Lung (tissue), 12 donors: Measurements from ENCODE around the gene CLIC5. TPM values are rescaled to one million over a fixed set of nuclear protein-coding genes. Genes with fewer than 3 reads are reported as not detected.

Experiments used
- ATAC-seq: fragments of 200-7000 bp; cut with Tn5 transposase; one replicate; pipeline ENCODE4 v1.9.1; 2020; ENCODE audit warnings: moderate number of reproducible peaks; ENCODE audit not compliant: insufficient read depth, low FRiP score
- DNase-seq, 3 donors: peaks; one replicate each; pipeline ENCODE4 v3.0.0-alpha.2; 2013 to 2017
- H3K27ac ChIP-seq, 2 donors: one replicate each; pipeline ENCODE4 v1.5.1; 2013; ENCODE audit warnings: mild to moderate bottlenecking in 2 of 2, moderate library complexity in 2 of 2, control low read depth in 1 of 2, inconsistent platforms in 1 of 2, low read depth in 1 of 2, low read length in 1 of 2
- H3K27me3 ChIP-seq, 3 donors: one replicate each; pipeline ENCODE4 v1.5.1; 2013; ENCODE audit warnings: low read length in 2 of 3; ENCODE audit not compliant: control insufficient read depth in 3 of 3, insufficient read depth in 3 of 3
- H3K36me3 ChIP-seq, 4 donors: one replicate each; pipeline ENCODE4 v1.5.1; 2013; ENCODE audit warnings: low read length in 4 of 4, mild to moderate bottlenecking in 1 of 4, moderate library complexity in 1 of 4; ENCODE audit not compliant: control insufficient read depth in 4 of 4, insufficient read depth in 4 of 4
- H3K4me1 ChIP-seq, 5 donors: one replicate each; pipeline ENCODE4 v1.5.1; 2013; ENCODE audit warnings: low read length in 5 of 5, mild to moderate bottlenecking in 2 of 5, moderate library complexity in 1 of 5; ENCODE audit not compliant: control insufficient read depth in 5 of 5, insufficient read depth in 5 of 5
- H3K4me3 ChIP-seq: one replicate; pipeline ENCODE4 v1.5.1; 2013; ENCODE audit warnings: mild to moderate bottlenecking, control low read depth, moderate library complexity
- H3K9ac ChIP-seq, 2 donors: one replicate each; pipeline ENCODE4 v1.5.1; 2013; ENCODE audit warnings: low read length in 2 of 2, control low read depth in 1 of 2; ENCODE audit not compliant: insufficient read depth in 1 of 2
- H3K9me3 ChIP-seq, 4 donors: one replicate each; pipeline ENCODE4 v1.5.1; 2013; ENCODE audit warnings: low read length in 3 of 4, mild to moderate bottlenecking in 1 of 4, moderate library complexity in 1 of 4; ENCODE audit not compliant: control insufficient read depth in 4 of 4, insufficient read depth in 3 of 4
- WGBS, 2 donors: extraction: QIAGEN DNeasy Blood & Tissue Kit; methylation state at CpG; one replicate each; pipeline ENCODE4 v1.1.7; 2013; 5-methylcytosine and 5-hydroxymethylcytosine counted together
- polyA plus RNA-seq, 2 donors: library from polyadenylated mRNA; stranded (reverse); fragments of 200-250 nt; gene quantifications; one replicate each; pipeline ENCODE4 v1.2.1, GENCODE V29; 2013
- total RNA-seq, 2 donors: library from RNA; depleted of rRNA in 1 of 2; stranded (reverse); fragments of >200 nt in 1 of 2; gene quantifications; one replicate each; pipeline ENCODE4 v1.2.1, GENCODE V29; 2014 to 2021
- TF ChIP-seq, protein P1 (sequence below): IDR thresholded peaks from 2 replicates; pipeline ENCODE4 v1.5.1; 2012; ENCODE audit warnings: mild to moderate bottlenecking; ENCODE audit errors: control extremely low read depth, extremely low read depth
- donor health status: control.
- donor health status: control.
- donor health status: Bipolar disorder and iron deficiency.
- donor health status: healthy.
- donor health status: DM: yes; HTN: yes; CAD: no.

The CLIC5 gene
- total and polyA plus RNA-seq, 4 donors, result 14.8 to 92.3 (median 40.7) TPM

DNA sequence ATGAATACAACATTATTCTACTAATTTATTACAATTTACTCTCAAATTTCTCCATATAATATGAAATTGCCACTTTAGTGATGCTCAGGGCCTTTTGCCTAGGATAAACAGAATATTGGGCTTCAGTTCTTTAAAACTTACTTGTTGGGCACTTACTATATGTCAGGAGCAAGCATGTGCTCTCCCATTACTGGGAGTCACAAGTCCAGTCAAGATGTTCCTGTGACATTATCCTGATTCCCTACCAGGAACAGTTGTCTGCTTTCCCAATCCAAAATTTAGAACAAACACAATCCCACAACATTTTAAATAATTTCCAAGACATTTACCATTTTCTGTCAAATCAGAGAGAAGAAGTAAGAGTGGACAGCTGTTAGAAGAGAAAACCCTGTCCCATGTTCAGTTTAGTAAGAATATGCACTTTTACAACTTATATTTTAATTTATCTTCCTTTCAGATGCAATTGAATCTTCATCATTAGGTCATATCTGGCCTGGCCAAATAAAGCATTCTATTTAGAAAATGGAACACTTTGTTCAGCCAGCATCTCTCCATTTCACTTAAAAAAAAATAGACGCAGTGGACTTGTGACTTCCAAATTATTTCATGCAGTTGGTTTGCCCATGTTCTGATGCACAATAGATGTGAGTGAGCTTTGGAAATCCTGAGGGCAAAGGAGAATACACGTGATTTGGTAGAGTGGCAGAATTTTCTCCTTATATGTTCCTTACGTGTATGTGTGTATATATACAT is 159.8 kb downstream of the CLIC5 start:
- H3K4me1 ChIP-seq, result no peaks in the 10 kb centered on the region
- no peak overlapping the region for H3K9ac ChIP-seq
- TF ChIP-seq, protein P1, sequence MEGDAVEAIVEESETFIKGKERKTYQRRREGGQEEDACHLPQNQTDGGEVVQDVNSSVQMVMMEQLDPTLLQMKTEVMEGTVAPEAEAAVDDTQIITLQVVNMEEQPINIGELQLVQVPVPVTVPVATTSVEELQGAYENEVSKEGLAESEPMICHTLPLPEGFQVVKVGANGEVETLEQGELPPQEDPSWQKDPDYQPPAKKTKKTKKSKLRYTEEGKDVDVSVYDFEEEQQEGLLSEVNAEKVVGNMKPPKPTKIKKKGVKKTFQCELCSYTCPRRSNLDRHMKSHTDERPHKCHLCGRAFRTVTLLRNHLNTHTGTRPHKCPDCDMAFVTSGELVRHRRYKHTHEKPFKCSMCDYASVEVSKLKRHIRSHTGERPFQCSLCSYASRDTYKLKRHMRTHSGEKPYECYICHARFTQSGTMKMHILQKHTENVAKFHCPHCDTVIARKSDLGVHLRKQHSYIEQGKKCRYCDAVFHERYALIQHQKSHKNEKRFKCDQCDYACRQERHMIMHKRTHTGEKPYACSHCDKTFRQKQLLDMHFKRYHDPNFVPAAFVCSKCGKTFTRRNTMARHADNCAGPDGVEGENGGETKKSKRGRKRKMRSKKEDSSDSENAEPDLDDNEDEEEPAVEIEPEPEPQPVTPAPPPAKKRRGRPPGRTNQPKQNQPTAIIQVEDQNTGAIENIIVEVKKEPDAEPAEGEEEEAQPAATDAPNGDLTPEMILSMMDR, result no peak
- 90 to 92% methylated on average over 3 of the region's 3 CpGs for WGBS, 2 donors
- no peak overlapping the region for H3K4me3 ChIP-seq
- no peaks in the 10 kb centered on the region for H3K27me3 ChIP-seq
- H3K36me3 ChIP-seq, result no peaks in the 10 kb centered on the region
- H3K27ac ChIP-seq, result no peak overlapping the region
- DNase-seq (no peak), ATAC-seq (no peak)
- H3K9me3 ChIP-seq, result peaks cover 0 to 2% (median 0%) of the 10 kb centered on the region in 4 donors

DNA sequence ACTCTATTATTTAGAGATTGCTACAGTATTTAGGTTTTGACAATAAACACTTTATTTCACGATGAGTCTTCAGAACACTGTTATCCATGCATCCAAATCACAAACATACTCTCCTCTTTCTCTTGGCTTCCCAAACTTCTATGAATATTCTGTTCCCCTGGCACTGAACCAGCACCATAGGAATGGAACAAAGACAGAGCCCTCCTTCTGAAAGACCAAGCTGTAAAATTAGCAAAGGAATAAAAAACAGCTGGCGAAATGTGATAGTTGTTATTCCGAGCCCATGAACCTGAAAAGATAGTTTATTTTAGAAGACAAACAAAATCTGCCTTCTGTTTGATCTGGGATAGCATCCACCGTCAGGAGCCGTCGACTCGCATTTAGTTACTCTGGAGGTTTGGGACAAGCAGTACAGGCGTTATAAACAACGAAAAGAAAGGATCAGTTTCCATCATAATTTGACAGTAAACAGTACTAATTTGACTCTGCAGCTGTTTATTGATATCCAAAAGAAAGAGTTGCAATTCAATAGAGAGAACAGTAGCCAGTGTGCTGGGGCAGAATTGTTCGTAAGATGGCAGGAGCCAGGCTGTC is 161.4 kb downstream of the CLIC5 start:
- Histone ChIP-seq H3K4me3 (no peak overlapping the region), H3K4me1 (no peaks in the 10 kb centered on the region), H3K9ac (no peak overlapping the region), H3K27ac (no peak overlapping the region), H3K36me3 (no peaks in the 10 kb centered on the region), H3K9me3 (peaks cover 0 to 2% (median 0%) of the 10 kb centered on the region in 4 donors), H3K27me3 (no peaks in the 10 kb centered on the region)
- ATAC-seq (no peak), DNase-seq (peak in 2 of 3 donors; percentile 44 to 46)
- whole genome bisulfite sequencing, 2 donors, result 69 to 80% methylated on average over 10 of the region's 10 CpGs
- TF ChIP-seq, protein P1, result no peak

DNA sequence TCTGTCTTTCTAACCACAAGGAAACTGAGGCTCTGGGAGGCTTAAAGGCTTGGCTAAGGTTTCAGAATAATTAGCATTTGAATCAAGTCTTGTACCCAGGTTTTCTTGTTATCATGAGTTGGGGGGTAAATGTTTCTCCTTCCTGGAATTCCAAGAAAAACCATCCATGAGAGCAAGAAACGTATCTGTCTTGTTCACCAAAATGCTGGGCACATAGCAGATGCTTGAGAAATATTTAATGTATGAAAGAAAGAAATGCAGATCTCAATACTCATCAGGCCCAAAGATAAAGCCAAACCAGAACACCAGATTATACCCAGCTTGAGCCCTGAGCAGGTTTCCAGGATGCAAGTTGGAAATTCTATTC is 164.6 kb downstream of the CLIC5 start:
- no peak for ATAC-seq
- Histone ChIP-seq H3K27ac (no peak overlapping the region), H3K9me3 (peaks cover 0 to 2% (median 0%) of the 10 kb centered on the region in 4 donors), H3K36me3 (no peaks in the 10 kb centered on the region), H3K9ac (no peak overlapping the region), H3K4me1 (no peaks in the 10 kb centered on the region), H3K4me3 (no peak overlapping the region), H3K27me3 (no peaks in the 10 kb centered on the region)
- no peak for DNase-seq
- 92 to 100% methylated on average over 1 of the region's 1 CpG for WGBS, 2 donors
- TF ChIP-seq, protein P1, result no peak
